Activated T-helper 2 cell treated with anti-CD3 and anti-CD28 coated beads, Interferon-gamma antibody, Interleukin-2, Interleukin-4, amounts not matched to agents 10 μg/mL and 5 μg/mL and 100 μg/mL, durations not matched to agents 14 hours and 24 hours and 36 hours (primary cell): ENCODE measurements around the gene HRAS. TPM values are rescaled to one million over a fixed set of nuclear protein-coding genes. Genes with fewer than 3 reads are reported as not detected.

Experiments used
- DNase-seq: peaks from one replicate; pipeline ENCODE4 v3.0.0; 2021; ENCODE audit warnings: low spot score
- H3K27ac Mint-ChIP-seq: one replicate; pipeline ENCODE4 v1.8.0; 2021; ENCODE audit warnings: mixed read lengths
- H3K27me3 Mint-ChIP-seq: one replicate; pipeline ENCODE4 v1.8.0; 2021; ENCODE audit warnings: low read depth, mixed read lengths
- H3K36me3 Mint-ChIP-seq: one replicate; pipeline ENCODE4 v1.8.0; 2021; ENCODE audit warnings: low read depth, mixed read lengths
- H3K4me1 Mint-ChIP-seq: one replicate; pipeline ENCODE4 v1.8.0; 2021; ENCODE audit warnings: low read depth, mixed read lengths
- H3K4me3 Mint-ChIP-seq: one replicate; pipeline ENCODE4 v1.8.0; 2021; ENCODE audit warnings: low read depth, mild to moderate bottlenecking, moderate library complexity, mixed read lengths
- H3K9me3 Mint-ChIP-seq: one replicate; pipeline ENCODE4 v1.8.0; 2021; ENCODE audit warnings: mixed read lengths
- intact Hi-C: fragments of 100-400 bp; cut with micrococcal nuclease; formaldehyde crosslinking; loops from one replicate; pipeline ENCODE4 v1.15.1; 2023
- total RNA-seq: library from RNA; stranded (reverse); gene quantifications from 2 replicates; pipeline ENCODE4 v1.2.3, GENCODE V29; 2022

Gene HRAS
- total RNA-seq, 1 donor from 2014 or later, result 70.5 TPM

DNA sequence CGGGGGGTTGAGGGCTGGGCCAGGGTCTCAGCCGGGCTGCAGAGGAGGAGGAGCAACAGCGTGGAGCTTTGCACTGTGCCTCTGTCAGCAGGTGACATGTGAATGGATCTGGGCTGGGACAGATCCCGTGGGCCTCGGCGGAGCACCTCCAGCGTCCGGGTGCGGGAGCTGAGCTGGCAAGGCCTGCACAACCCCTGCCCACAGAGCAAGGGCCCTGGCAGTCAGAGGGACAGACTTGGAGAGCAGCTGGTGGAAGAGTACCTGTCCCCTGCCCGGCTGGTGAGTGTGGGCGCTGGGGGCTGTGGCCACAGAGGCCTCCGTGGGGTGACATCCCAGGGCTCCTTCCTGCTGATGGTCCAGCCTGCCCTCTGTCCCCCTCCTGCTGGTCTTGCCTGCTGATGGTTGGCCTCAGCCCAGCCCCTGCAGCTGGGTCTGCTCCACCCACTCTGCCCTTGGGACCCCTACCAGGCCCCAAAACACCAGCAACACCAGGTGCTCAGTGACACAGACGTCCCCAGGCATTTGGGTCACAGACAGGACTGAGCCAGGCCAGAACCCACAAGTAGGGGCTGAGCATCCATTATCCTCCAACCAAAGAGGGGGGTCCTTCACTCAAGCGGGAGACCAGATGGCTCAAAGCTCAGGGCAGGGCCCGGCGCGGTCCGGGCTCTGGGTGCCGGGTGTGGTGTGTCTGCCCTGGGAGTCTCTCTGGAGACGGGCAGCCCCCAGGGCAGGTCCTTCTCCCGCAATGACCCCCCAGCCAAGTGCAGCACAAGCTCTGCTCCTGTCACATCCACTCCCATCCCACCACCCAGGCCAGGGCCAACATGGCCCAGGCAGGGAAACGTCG, 5.4 kb upstream of the HRAS start:
- H3K36me3 Mint-ChIP-seq, result no peaks in the 10 kb centered on the region
- peaks cover 2% of the 10 kb centered on the region for H3K4me1 Mint-ChIP-seq
- intact Hi-C loops, result no loop called here
- H3K27ac Mint-ChIP-seq, result no peak overlapping the region
- H3K9me3 Mint-ChIP-seq, result no peaks in the 10 kb centered on the region
- no peaks in the 10 kb centered on the region for H3K27me3 Mint-ChIP-seq
- no peak for DNase-seq
- no peak overlapping the region for H3K4me3 Mint-ChIP-seq

DNA sequence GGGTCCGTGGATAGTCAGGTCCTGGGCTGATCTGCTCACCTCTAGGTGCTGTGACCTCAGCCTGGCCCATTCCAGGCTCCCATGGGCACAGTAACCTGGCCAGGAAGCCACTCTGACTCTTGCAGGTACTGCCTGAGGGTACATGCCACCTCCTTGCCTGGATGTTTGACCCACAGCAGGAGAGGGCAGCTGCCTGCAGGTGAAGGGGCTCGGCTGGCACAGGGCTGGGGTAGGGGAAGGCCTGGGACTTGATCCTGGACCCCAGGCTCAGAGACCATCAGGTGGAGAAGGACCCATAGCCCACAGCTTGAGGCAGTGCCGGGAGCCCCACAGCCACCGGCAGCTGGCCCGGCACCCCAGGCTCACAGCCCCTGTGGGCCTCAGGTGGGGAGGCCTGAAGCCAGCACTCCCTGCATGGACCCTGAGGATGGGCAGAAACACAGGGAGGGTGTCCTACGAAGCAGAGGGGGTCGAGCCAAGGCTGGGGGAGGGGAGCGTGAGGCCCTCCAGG, 4.7 kb upstream of the HRAS start:
- intact Hi-C loops, result loop anchor here (5.0 kb wide), 1 partner anchor 182 kb away; no protein-coding TSS in a partner anchor
- Mint-ChIP-seq H3K27ac (no peak overlapping the region), H3K27me3 (no peaks in the 10 kb centered on the region), H3K9me3 (no peaks in the 10 kb centered on the region), H3K4me1 (peaks cover 2% of the 10 kb centered on the region), H3K4me3 (no peak overlapping the region), H3K36me3 (no peaks in the 10 kb centered on the region)
- no peak for DNase-seq

DNA sequence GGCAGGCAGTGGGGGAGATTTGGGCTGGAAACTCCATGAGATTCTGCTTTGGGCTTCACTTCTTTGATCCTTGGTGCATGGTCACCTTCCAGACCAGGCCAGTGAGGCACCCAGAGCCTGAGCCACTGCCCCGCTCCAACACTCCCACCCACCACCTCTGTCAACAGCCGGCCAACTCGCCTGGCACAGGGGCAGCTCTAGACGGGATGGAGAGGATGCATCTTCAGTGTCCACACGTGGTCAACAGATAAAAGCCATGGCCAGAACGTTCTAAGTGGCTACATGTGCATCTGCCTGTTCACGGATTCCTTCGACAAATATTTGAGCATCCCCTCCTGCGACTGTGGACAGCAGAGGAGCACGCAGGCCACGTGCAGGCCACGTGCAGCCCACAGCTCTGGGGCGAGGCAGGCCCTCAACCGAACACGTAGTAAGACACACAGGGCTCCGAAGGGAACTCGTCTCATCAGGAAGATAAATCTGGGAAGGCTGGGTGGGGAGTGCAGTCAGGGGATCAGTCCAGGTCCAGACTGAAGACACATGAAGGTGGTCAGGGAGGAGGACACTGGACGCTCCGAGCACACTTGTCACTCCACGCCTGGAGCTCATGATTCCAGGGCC, 3.2 kb upstream of the HRAS start:
- intact Hi-C loops, result loop anchor here (5.0 kb wide), 1 partner anchor 184 kb away; no protein-coding TSS in a partner anchor
- no peaks in the 10 kb centered on the region for H3K36me3 Mint-ChIP-seq
- no peak overlapping the region for H3K27ac Mint-ChIP-seq
- H3K9me3 Mint-ChIP-seq, result no peaks in the 10 kb centered on the region
- no peak overlapping the region for H3K4me3 Mint-ChIP-seq
- DNase-seq, result no peak
- peaks cover 2% of the 10 kb centered on the region for H3K4me1 Mint-ChIP-seq
- H3K27me3 Mint-ChIP-seq, result no peaks in the 10 kb centered on the region

DNA sequence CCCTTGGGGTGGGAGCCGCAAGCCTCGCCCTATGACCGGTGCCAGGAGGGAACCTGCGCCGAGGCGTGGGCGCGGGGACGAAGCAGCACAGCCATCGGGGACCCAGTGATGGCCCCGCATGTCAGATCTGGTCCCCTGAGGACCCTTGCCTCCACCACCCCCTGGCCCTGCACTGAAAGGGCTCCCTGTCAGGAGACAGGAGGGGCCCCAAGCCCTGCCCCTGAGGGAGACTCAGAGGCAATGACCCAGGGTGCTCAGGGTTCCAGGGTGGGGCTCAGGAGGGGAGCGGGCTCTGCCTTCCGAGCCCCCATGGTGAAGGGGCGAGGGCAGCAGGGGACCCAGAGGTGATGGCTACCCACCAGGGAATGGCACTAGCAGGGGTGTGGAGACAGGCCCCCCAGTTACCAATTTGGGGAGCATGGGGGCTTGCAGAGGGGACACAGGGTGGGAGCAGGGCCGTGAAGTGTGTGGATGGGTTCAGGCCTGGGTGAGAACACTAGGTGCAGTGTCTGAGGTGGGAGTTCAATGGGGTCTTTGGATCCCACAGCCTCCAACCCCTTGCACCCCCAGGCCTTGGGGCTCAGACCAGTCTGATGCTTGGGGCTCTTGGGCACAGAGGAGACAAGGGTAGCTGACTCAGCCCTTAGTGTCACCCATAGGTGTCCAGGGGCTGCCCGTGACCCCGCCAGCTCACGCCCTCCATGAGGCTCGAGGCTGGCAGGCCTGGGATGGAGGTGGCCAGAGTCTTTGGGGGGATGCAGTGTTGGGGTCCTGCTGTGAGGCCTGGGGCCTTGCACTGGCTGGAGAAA, 2.5 kb upstream of the HRAS start:
- intact Hi-C loops, result loop anchor here (2.0 to 5.0 kb wide), 2 partner anchors 17 to 184 kb away; no protein-coding TSS in a partner anchor
- Mint-ChIP-seq H3K27ac (no peak overlapping the region), H3K4me3 (peak overlapping the region; percentile 17), H3K27me3 (no peaks in the 10 kb centered on the region), H3K36me3 (no peaks in the 10 kb centered on the region), H3K4me1 (peaks cover 2% of the 10 kb centered on the region), H3K9me3 (no peaks in the 10 kb centered on the region)
- no peak for DNase-seq

DNA sequence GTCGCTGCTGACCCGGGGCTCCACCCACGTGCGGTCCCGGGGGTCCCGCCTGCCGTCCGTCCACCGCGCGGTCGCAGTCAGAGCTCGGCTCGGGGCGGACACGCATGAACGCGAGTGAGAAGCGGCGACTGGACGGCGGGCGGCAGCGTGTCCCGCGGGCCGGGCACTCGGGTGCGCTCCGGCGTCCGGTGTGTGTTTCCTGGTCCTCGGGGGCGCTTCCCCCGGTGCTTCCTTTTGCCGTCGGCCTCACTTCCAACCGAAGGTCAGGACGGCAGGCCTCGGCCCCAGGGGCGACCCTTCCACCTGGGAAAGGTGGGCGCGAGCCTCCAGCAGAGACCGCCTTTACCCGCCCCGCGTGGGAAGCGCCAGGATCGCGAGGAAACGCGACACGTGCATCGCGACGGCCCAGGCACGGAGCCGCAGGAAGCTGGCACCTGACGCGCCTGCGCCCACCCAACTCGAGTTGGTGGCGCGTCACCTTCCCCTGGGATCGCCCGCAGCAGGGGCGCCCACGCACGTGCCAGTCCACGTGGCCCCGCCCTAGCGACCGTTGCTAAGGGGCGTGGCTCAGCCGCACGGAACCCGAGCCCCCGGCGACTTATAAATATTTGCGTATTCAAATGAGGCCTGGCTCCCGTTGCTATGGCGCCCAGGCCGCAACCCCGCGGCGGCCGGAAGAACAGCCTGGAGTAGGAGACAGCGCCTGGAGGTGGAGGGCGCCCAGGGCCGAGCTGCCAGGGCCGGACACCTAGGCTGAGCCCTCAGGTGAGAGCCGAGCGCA, 1.7 kb upstream of the HRAS start, which contains the start of gene LRRC56:
TSS of gene LRRC56 (plus strand) at position 687 of the 781 bp plus-strand sequence. CDS start 3,158 bp downstream, outside the sequence.
- H3K9me3 Mint-ChIP-seq, result no peaks in the 10 kb centered on the region
- no peaks in the 10 kb centered on the region for H3K27me3 Mint-ChIP-seq

DNA sequence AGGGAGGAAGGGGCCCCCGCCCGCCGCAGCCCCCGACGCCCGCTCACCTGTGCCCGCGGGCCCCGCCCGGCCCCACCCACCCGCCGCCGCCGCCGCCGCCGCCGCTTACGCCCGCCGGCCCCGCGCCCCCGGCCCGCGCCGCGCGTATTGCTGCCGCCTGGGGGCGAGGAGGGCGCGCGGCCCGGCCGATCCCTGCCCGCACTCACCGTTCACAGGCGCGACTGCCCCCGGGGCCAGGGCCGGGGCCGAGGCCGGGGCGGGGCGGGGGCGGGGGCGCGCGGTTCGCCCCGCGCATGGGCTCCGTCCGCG, 212 bp downstream of the HRAS start:
- H3K4me1 Mint-ChIP-seq, result peaks cover 2% of the 10 kb centered on the region
- intact Hi-C loops, result loop anchor here (1.0 to 5.0 kb wide), 4 partner anchors 16 to 187 kb away; partner anchors contain the start of genes LMNTD2 and RASSF7
- no peak overlapping the region for H3K4me3 Mint-ChIP-seq
- no peaks in the 10 kb centered on the region for H3K27me3 Mint-ChIP-seq
- DNase-seq, result no peak
- H3K27ac Mint-ChIP-seq, result no peak overlapping the region
- peaks cover 8% of the 10 kb centered on the region for H3K36me3 Mint-ChIP-seq
- no peaks in the 10 kb centered on the region for H3K9me3 Mint-ChIP-seq

More for the DNA sequence above, 1.7 kb upstream of the HRAS start, which contains the start of gene LRRC56:
- Mint-ChIP-seq H3K36me3 (peaks cover 4% of the 10 kb centered on the region), H3K4me3 (peak within 1 kb of the TSS; percentile 89), H3K4me1 (peaks cover 2% of the 10 kb centered on the region), H3K27ac (peak within 1 kb of the TSS; percentile 82)
- peak; percentile 82 for DNase-seq
- intact Hi-C loops, result loop anchor here (2.0 to 5.0 kb wide), 2 partner anchors 18 to 185 kb away; no protein-coding TSS in a partner anchor

DNA sequence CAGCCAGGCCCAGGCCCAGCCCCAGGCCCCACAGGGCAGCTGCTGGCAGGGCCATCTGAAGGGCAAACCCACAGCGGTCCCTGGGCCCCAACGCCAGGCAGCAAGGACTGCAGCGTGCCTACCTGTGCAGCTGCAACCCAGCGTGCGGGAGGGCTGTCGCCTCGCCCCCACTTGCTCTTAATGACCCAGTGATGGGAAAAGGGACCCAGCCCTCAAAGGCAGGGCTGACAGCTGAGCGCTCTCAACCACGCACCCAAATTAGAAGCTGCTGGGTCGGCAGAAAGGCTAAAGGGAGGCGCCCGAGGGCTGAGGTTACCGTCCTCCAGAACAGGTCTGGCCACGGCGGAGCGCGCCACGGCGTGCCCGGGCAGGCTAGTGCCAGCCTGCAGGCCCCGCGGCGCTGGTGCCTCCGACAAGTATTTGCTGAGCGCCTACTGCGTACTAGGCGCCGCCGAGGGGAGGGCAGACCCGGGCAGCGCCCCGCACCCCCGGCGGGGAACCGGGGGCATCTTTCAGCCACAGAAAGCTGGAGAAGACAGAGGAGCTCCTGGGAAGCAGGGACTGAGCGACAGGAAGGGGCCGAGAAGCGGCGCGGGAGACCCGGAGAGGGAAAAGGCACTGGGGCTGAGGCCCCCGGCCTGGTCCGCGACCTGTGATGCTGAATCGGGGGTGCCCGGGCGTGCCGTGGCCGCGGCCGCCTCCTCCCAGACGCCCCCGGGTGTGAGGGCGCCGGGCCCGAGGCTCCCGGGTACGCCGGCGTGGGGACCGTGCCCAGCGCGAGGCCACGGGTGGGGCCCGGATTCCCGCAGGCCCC, 773 bp downstream of the HRAS start:
- Mint-ChIP-seq H3K4me3 (peak overlapping the region; percentile 72), H3K27me3 (no peaks in the 10 kb centered on the region), H3K27ac (no peak overlapping the region), H3K4me1 (peaks cover 2% of the 10 kb centered on the region), H3K36me3 (peaks cover 8% of the 10 kb centered on the region), H3K9me3 (no peaks in the 10 kb centered on the region)
- no peak for DNase-seq
- intact Hi-C loops, result loop anchor here (1.0 to 5.0 kb wide), 4 partner anchors 16 to 188 kb away; partner anchors contain the start of genes LMNTD2 and RASSF7

DNA sequence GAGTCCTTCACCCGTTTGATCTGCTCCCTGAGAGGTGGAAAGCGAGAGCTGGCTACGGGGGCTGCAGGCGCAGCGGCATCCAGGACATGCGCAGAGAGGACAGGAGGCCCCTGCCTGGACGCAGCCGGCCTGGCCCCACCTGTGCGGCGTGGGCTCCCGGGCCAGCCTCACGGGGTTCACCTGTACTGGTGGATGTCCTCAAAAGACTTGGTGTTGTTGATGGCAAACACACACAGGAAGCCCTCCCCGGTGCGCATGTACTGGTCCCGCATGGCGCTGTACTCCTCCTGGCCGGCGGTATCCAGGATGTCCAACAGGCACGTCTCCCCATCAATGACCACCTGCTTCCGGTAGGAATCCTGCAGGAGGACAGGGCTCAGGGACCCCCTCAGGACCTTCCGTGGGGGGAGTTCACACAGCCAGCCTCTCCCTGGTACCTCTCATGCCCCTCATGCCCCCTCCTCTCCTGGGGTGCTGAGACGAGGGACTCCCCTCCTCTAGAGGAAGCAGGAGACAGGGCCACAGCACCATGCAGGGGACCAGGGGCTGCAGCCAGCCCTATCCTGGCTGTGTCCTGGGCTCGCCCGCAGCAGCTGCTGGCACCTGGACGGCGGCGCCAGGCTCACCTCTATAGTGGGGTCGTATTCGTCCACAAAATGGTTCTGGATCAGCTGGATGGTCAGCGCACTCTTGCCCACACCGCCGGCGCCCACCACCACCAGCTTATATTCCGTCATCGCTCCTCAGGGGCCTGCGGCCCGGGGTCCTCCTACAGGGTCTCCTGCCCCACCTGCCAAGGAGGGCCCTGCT, 1.6 kb downstream of the HRAS start:
- H3K36me3 Mint-ChIP-seq, result peaks cover 8% of the 10 kb centered on the region
- H3K27ac Mint-ChIP-seq, result no peak overlapping the region
- H3K4me1 Mint-ChIP-seq, result peaks cover 2% of the 10 kb centered on the region
- H3K27me3 Mint-ChIP-seq, result no peaks in the 10 kb centered on the region
- DNase-seq, result no peak
- intact Hi-C loops, result loop anchor here (2.0 kb wide), 2 partner anchors 15 to 27 kb away; partner anchors contain the start of genes LMNTD2 and RASSF7
- peak overlapping the region; percentile 72 for H3K4me3 Mint-ChIP-seq
- no peaks in the 10 kb centered on the region for H3K9me3 Mint-ChIP-seq

DNA sequence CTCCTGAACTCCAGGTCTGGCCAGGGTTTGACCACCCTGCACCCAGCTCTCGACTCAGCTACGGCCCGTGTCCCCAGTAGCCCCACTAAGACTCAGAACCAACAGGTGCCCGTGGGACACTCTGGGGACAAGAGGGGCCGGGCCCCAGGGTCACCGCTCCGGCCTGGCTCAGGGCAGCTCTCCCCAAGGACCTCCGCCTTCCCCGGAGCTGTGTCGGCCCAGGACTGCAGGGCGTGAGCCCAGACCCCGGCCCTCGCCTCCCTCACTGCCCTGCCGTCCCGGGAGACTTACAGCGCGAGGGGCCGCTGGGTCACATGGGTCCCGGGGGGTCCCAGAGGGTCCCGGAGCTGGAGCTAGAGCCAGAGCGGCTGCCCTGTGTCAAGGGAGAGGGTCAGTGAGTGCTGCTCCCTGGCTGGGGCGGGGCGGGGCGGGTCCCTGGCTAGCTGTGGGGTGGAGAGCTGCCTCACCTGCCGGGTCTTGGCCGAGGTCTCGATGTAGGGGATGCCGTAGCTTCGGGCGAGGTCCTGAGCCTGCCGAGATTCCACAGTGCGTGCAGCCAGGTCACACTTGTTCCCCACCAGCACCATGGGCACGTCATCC, 2.3 kb downstream of the HRAS start:
- no peak for DNase-seq
- Mint-ChIP-seq H3K36me3 (peaks cover 8% of the 10 kb centered on the region), H3K4me3 (no peak overlapping the region), H3K9me3 (no peaks in the 10 kb centered on the region), H3K27me3 (no peaks in the 10 kb centered on the region), H3K27ac (no peak overlapping the region), H3K4me1 (peaks cover 2% of the 10 kb centered on the region)
- intact Hi-C loops, result no loop called here

DNA sequence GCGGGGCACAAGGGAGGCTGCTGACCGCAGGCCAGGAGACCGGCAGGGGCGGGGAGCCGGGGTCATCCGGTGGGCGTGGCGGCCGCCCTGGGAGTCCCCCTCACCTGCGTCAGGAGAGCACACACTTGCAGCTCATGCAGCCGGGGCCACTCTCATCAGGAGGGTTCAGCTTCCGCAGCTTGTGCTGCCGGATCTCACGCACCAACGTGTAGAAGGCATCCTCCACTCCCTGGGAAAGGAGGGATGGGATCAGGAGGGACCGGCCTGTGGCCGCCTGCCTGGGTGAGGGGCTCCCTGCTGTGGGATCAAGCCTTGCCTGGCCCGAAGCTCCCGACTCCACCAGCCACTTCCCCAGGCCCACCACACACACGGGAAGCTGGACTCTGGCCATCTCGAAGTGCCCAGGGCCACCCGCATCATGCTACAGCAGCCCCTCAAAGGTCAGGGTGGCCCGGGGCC, 2.8 kb downstream of the HRAS start:
- Mint-ChIP-seq H3K27ac (no peak overlapping the region), H3K4me1 (no peaks in the 10 kb centered on the region), H3K4me3 (no peak overlapping the region), H3K36me3 (peaks cover 8% of the 10 kb centered on the region), H3K9me3 (no peaks in the 10 kb centered on the region), H3K27me3 (no peaks in the 10 kb centered on the region)
- intact Hi-C loops, result no loop called here
- DNase-seq, result no peak
